GM19468 (cell line): ENCODE results near the gene PWWP2B.
"Not testable (repeated sequence)": the region's sequence is repeated elsewhere in the genome, so short reads cannot be mapped to it uniquely, and the experiment has no call there.

Experiments used
- ATAC-seq: cut with Tn5 transposase; IDR thresholded peaks from one replicate; pipeline ENCODE4 v1.9.1; 2021; ENCODE audit warnings: mild to moderate bottlenecking, moderate library complexity, moderate number of reproducible peaks; ENCODE audit not compliant: unreplicated experiment; ENCODE audit errors: extremely low read depth

Gene PWWP2B

DNA sequence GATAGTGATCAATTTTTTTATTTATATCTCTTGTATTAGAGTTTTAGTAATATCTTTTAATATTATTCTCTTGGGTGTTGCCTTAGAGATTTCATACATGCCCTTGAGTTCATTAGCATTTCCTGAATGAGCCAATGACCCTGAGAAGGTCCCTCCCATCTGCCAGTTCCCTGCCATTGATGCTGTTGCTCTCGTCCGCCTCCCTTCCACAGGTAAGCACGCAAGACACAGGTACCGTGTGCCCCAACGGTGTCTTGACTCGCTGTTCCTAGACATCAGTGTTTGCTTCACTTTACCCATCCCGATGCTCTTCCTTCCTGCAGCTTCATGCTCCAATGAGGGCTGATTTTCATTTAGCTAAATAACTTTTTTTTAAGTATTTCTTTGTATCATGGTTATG lies 19.7 kb upstream of the PWWP2B start:
- no peak for ATAC-seq

DNA sequence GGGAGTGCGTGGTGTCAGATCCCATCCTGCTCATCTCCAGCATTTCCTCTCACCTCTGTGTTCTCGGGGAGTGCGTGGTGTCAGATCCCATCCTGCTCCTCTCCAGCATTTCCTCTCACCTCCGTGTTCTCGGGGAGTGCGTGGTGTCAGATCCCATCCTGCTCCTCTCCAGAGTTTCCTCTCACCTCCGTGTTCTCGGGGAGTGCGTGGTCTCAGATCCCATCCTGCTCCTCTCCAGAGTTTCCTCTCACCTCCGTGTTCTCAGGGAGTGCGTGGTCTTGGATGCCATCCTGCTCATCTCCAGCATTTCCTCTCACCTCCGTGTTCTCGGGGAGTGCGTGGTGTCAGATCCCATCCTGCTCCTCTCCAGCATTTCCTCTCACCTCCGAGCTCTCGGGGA lies 18.0 kb upstream of the PWWP2B start:
- not testable (repeated sequence) for ATAC-seq

DNA sequence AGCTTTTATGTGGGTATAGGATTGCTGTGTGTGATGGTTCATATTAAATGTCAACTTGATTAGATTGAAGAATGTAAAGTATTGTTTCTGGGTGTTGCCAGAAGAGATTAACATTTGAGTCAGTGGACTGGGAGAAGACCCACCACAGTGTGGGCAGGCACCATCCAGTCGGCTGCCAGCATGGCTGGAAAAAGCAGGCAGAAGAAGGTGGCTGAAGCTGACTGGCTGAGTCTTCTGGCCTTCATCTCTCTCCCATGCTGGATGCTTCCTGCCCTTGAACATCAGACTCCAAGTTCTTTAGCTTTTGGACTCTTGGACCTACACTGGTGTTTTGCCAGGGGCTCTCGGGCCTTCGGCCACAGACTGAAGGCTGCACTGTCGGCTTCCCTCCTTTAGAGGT lies 16.0 kb upstream of the PWWP2B start:
- not testable (repeated sequence) for ATAC-seq

DNA sequence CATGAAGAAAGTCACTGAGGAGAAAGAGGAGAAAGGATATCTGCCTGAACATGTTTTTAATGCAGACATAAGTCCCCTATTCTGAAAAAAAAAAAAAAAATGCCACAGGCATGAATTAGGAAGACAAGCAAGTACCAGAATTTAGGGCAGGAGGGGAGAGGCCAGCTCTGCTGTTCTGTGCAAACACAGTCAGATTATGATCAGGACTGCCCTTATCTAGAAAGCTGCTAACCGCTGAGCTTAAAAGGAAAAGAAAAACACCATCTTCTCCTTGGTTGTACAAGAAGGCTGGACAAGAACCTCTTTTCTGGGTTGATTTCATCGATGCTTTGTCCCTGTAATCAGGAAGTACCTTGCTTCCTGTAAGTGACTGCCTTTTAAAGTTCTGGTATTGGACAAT lies 15.3 kb upstream of the PWWP2B start:
- no peak for ATAC-seq

DNA sequence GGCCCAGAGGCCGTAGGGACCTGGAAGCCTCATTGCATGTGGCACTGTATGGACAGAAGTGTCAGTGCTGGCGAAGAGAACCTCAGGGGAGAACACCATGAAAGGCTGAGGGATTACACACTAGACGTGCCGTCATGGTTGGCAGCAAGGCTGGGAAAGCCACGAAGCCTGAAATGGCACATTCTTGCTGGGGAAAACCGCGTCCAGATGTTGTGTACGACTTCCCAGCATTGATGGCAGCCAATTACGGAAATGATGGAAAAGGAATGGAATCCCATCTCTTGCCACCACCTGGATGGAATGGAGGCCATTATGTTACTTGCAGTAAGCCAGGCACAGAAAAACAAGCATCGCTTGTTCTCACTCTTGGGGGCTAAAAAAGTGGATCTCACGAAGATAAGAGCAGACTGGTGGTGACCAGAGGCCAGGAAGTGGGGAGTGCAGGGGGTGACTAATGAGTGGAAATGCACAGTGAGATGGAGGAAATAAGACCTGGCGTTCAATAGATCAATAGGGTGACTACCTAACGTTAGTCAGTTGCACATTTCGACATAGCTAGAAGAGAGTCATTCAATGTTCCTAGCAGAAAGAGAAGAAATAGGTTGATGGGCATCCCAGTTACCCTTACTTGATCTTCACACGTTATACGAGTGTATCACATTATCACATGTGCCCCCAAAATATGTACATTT lies 14.6 kb upstream of the PWWP2B start:
- ATAC-seq = no peak

DNA sequence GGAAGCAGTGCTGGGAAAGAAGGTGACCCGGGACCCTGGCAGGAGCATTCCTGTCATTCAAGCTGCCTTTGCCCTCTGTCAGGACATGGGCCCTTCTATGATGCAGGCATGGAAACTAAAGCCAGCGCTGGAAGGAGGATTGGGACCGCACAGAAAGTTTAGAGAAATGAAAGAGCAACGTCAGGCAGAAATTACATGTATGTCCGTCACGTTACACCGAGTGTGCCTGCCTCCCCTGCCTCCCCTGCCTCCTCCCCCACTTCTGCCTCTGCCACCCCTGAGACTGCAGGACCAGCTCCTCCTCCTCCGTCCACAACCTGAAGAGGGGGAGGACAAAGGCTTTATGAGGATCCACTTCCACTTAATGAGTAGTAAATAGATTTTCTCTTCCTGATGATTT lies 13.9 kb upstream of the PWWP2B start:
- no peak for ATAC-seq

DNA sequence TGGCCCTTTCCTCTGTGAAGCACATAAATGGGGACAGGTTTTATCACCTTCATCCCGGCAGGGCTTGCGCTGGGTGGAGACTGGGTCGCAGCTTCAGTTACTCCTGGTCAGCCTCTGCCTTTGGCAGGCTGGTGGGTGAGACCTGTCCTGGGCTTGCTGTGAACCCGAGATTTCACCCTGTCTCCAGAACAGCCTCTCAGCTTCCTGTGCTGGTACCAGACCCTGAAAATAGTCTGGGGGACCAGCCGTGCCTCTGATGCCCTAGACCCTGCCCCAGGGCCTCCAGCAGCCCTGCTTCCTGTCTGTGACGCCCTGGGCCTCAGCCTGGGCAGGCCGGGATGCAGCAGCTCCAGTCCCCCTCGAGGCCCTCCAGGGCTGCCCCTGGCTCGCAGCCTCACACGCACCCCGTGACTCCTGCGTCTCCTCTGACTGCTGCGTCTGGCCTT lies 13.2 kb upstream of the PWWP2B start:
- no peak for ATAC-seq

DNA sequence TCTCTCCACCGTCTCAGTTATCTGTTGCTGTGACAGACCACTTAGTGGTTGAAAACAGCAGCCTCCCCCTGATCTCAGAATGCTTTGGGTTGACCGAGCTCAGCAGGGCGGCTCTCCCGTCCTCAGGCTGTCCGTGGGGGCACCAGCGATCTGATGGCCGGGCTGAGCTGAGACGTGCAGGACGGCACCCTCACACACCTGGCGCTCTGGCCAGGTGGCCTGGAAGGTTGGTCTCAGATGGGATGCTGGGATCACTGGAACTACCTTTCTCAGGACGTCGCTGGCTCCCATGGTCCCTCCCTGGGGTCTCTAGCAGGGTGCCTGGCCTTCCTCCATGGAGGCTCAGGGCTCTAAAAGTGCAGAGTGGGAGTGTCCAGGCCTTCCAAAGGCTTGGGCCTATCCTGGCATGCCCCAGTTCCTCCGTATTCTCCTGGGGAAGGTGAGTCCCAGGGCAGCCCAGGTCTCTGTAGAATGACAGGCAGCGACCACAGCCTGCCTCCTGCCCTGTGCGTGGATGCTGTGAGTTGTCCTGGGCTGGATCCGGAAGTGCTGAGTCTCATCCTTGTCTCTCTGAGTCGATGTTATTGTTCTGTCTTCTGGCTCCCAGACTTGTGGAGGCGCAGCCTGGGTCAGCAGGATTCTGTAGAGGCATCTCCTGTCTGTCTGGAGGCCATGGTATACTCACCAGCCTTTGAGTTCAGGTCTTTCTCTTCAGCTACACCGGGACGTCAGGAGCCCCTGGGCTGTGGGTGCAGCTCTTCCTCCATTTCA lies 12.2 kb upstream of the PWWP2B start:
- ATAC-seq = no peak

DNA sequence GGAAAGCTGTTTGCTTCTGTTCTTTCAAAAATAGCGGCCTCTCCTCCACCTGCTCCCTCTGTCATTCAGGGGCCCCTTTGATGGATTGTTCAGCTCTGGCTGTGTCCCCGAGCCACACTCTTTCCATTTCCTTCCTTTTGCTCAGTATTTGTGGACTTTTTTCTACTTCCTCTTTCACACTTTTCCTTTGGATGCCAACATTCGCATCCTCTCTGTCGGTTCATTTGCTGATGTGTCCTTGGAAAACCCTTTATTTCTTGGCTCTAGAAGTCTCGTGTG lies 11.7 kb upstream of the PWWP2B start:
- ATAC-seq = no peak

DNA sequence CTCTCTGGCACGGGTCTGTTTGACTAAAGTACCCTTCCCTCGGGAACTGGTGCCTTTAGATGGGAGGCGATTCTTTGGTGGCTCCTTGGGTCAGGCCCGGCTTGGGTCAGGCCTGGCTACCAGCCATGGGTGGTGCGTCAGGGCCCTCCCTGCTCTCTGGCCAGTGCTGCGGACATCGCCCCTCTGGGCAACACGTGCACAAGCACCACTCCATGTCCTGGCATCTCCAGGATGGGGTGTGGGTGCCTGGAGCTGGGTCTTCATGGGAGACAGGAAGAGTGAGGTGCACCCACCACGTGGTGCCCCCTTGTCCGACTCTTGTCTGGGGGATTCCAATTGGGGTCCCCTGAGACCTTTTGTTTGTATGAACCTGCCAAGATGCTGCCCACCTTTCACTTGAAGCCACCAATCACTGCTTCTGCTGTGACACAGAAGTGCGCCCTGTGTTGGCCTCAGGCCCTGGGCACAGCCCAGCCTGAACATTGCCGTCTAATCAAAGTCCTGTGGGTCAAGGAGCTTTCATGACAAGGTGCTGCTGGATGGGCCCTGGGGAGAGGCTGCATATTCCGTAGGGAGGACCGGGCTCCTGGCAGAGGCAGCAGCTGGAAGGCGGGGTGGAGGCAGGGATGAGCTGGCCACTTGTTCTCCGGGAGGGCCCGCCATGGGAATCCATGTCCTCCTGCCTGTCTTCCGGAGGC lies 11.1 kb upstream of the PWWP2B start:
- no peak for ATAC-seq

DNA sequence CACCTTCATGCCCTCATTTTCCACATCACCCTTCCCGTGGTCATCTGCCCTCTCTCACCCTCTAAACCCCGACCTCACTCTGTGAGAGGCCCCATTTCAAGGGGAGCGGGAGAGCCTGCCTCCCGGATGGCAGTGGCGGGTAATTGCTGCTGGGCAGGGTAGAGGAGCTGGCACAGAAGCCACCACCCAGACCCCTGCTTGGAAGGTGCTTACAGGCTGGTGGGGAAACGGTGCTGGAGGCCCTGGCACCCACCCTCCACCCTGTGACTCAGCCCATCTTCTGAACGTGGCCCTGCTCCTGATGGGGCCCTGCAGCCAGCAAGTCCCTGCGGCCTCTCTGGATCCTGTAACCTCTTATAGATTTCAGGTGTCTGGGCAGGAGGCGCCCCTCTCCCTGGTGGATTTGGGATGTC lies 10.6 kb upstream of the PWWP2B start:
- no peak for ATAC-seq

DNA sequence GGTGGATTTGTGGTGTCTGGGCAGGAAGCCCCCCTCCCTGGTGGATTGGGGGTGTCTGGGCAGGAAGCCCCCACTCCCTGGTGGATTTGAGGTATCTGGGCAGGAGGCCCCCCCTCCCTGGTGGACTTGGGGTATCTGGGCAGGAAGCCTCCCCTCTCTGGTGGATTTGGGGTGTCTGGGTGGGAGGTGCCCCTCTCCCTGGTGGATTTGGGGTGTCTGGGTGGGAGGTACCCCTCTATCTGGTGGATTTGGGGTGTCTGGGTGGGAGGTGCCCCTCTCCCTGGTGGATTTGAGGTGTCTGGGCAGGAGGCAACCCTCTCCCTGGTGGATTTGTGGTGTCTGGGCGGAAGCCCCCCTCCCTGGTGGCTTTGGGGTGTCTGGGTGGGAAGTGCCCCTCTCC lies 10.1 kb upstream of the PWWP2B start:
- ATAC-seq = not testable (repeated sequence)

DNA sequence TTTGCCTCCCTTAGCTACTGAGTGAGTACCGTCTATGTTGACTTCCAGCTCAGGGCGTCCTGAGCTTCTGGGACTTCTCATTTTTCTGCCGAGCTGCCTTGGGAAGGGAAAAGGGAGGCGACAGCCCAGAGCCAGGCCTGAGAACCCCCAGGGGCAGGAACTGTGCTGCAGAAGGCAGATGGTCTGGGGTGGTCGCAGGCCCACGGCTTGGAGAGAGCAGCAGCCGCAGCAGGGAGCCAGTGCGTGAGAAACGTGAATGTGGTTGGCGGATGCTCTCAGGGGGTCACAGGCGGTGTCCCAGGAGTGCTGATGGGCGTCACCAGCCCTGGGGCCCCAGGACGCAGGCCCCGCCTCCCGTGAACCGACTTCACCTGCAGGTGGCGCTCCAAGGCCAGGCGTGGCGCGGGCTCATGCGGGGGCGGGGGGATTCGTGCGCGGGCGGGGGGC lies 9.2 kb upstream of the PWWP2B start:
- ATAC-seq = peak; percentile 37

DNA sequence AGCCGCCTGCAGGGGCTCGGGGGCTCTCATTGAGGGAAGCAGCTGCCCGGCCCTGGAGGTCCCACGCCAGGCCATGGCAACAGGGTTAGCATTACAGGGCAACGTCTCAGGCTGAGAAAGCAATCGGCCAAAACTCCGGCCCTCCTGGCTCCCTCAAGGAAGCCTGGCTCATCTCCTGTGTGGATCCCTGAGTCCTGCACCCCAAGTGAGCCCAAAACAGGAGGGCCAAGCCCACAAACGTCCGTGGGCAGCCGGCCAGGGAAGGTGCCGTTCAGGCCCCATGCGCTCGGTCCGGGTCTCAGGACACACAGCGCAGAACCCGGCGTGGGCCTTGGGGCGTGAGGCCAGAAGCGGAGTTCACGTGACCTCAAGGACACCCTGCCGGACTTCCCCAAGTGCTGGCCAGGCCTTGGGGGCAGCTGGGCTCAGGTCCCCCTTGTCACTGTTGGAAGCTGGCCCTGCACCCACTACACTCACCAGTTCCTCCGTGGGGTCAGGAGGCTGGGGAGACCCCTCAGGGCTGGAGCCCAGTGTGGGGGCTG lies 8.0 kb upstream of the PWWP2B start:
- no peak for ATAC-seq

DNA sequence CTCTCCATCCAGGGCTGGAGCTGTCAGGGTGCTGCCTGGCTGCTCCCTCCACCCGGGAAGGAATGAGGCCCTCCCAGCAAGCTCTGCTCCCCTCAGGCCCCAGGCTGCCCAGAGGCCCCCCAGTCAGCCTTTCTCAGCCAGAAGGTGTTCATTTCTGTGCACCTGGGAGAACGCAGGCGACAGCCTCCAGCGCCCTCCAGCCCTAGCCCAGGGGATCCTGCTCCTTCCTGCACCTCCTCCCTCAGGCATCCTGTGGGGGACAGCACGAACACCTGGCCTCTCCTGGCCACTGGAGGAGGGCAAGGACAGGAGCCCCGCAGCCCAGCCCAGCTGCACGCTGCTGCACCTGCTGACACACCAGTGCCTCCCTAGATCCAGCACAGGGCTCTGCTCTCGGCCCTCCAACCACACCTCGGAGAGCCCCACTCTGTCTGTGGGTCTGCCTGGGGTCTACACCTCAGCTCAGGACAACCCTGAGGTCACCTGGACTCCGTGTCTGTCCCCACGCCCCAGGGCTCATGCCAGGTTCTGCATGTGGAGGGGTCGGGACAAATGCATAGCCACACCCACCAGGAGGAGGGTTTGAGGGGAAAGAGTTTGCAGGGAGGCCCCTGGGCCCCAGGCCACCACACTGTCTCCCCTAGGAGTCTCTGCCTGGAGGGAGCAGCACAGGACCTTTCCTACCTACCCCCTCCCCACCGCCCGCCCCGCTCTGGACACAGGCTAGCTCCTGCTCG lies 7.4 kb upstream of the PWWP2B start:
- no peak for ATAC-seq

DNA sequence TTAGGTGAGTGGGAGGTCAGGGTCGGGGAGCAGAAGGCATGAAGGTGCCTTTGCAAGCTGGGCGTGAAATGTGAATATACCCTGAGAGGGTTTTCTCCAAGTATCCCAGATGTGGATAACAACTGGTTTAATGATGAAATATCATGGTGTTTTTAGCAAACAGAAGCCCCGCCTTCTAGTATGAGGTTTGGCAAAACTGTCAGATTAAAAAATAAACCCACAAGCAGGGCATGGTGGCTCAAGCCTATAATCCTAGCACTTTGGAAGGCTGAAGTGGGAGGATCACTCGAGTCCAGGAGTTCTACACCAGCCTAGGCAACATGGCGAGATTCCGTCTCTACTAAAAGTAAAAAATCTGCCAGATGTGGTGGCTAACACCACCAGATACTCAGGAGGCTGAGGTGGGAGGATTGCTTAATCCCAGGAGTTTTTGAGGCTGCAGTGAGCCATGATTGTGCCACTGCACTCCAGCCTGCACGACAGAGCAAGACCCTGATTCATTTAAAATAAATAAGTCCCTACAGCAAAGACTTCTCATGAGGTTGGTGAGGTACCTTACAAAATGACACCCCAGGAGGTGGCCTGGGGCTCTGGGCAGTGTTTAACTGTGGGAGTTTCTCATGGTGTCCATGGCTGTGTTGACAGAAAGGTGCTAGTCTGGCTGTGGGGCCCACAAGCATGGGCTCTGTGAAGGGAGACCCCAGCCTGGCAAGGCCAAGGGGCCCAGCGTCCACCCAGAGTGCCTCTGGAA lies 6.7 kb upstream of the PWWP2B start:
- no peak for ATAC-seq

DNA sequence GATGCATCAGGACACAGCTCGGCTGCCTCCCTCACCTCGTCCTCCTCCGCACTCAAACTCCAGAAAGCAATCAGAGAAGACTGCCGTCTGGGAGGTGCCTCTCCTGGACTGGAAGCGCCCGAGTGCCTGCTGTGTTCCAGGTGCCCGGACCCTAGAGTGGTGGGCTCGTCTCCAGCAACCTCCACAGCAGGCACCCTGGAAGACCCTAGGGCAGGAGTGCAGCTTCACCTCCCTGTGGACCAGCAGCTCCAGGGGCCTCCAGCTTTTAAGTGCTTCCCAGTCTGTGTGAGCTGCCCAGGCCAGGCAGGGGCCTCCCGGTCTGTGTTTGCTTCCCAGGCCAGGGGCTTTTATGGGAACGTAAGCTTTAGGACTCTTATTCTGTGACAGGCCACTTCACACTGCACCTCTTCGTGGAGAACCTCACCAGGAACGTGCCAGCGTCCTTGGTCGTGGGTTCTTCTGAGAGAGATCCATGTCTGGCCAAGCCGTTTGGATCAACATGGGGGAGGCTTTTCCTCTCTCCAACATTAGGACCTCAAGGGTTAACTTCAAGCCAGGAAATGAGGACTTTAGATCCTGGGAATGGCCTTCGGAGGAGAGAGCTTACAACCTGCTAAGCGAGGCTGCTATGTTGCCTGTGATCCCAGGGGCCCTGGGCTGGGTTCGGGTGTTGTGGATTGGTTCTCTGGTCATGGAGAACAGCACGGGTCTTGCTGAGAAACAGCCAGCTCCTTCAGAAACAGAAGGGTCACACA lies 5.9 kb upstream of the PWWP2B start:
- ATAC-seq = no peak

DNA sequence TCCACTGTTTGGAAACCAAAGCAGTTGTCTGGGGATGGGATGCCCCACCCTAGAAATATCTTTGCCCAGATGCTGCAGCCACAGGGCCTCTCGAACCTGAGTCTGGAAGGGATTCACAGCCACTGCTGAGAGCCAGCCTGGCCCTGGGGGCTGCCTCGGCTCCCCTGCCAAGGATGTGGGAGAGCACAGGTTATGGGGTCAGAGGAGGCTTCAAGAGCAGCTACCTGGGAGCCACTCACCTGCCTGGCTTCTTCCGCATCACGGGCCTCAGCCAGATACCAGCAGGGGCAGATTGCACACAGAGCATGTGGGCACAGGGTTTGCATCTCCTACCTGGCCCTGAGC lies 5.4 kb upstream of the PWWP2B start:
- ATAC-seq = no peak

DNA sequence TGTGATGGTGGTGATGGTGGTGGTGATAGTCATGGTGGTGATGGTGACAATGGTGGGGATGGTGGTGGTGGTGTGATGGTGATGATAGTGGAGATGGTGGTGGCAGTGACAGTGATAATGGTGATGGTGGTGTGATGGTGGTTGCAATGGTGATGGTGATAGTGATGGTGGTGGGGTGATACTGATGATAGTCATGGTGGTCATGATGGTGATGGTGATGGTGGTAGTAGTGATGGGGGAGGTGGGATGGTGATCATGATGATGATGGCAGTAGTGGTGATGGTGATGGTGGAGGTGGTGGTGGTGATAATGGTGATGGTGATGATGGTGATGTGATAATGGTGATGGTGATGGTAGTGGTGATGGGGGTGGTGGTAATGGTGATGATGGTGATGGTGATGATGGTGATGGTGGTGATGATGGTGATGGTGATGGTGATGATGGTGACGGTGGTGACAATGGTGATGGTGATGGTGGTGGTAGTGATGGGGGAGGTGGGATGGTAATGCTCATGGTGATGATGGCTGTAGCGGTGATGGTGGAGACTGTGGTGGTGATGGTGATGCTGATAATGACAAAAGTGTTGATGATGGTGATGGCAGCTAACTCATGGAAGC lies 4.7 kb upstream of the PWWP2B start:
- no peak for ATAC-seq
